NK-92 (cell line): Measurements from ENCODE around the gene SBK2.
"Not testable (repeated sequence)": the region's sequence is repeated elsewhere in the genome, so short reads cannot be mapped to it uniquely, and the experiment has no call there.

Source experiments
- DNase-seq: peaks from one replicate; lab custom pipeline; 2025; ENCODE audit not compliant: unreplicated experiment; lab: John Stamatoyannopoulos, UW

SBK2 gene

GRCh38 chr19:55536951-55537740 is at the start of gene SBK2:
TSS of gene SBK2 (minus strand) at chr19:55537133. CDS start at chr19:55536294, 839 bp downstream.
- no peak for DNase-seq

GRCh38 chr19:55585658-55586339 is 48.9 kb upstream of the SBK2 start:
- DNase-seq: no peak

- DNase-seq: no peak
Observed at GRCh38 chr19:55584871-55585270, 47.9 kb upstream of the SBK2 start.

GRCh38 chr19:55583897-55584296 is 47.0 kb upstream of the SBK2 start:
- DNase-seq: not testable (repeated sequence)

GRCh38 chr19:55582284-55582683 is 45.4 kb upstream of the SBK2 start:
- DNase-seq: not testable (repeated sequence)

GRCh38 chr19:55581823-55582223 is 44.9 kb upstream of the SBK2 start:
- DNase-seq: no peak

- no peak for DNase-seq
Observed at GRCh38 chr19:55581145-55581822, 44.4 kb upstream of the SBK2 start.

GRCh38 chr19:55580628-55581144 is 43.8 kb upstream of the SBK2 start, which contains the start of gene ZNF579:
TSS of gene ZNF579 (minus strand) at chr19:55580848. CDS start at chr19:55579639, 1,209 bp downstream.
- no peak for DNase-seq

GRCh38 chr19:55579766-55580621 is 43.1 kb upstream of the SBK2 start:
- DNase-seq: no peak

- DNase-seq: no peak
Observed at GRCh38 chr19:55578761-55579747, 42.1 kb upstream of the SBK2 start.

- DNase-seq: no peak
Observed at GRCh38 chr19:55578031-55578760, 41.3 kb upstream of the SBK2 start.

GRCh38 chr19:55576746-55577145 is 39.8 kb upstream of the SBK2 start:
- no peak for DNase-seq

GRCh38 chr19:55573929-55574328 is 37.0 kb upstream of the SBK2 start:
- not testable (repeated sequence) for DNase-seq

GRCh38 chr19:55569477-55569876 is 32.5 kb upstream of the SBK2 start:
- DNase-seq: not testable (repeated sequence)

GRCh38 chr19:55567708-55568328 is 30.9 kb upstream of the SBK2 start:
- no peak for DNase-seq

GRCh38 chr19:55566823-55567222 is 29.9 kb upstream of the SBK2 start:
- DNase-seq: no peak

- no peak for DNase-seq
Observed at GRCh38 chr19:55563261-55563690, 26.3 kb upstream of the SBK2 start.

GRCh38 chr19:55559684-55560083 is 22.8 kb upstream of the SBK2 start:
- DNase-seq: no peak
